Activated naive CD8-positive, alpha-beta T cell treated with anti-CD3 and anti-CD28 coated beads, Interleukin-2, amount 50 U/mL, for 24 hours (primary cell): ENCODE measurements around the gene KMT2B.

Experiments
- ATAC-seq: fragments of 150-1000 bp; cut with Tn5 transposase; one replicate; pipeline ENCODE4 v1.10.0; 2021
- DNase-seq: peaks from one replicate; pipeline ENCODE4 v3.0.0; 2021
- H3K27ac Mint-ChIP-seq: one replicate; pipeline ENCODE4 v1.8.0; 2021; ENCODE audit warnings: mild to moderate bottlenecking, mixed read lengths
- H3K27me3 Mint-ChIP-seq: one replicate; pipeline ENCODE4 v1.8.0; 2021; ENCODE audit warnings: mixed read lengths
- H3K36me3 Mint-ChIP-seq: one replicate; pipeline ENCODE4 v1.8.0; 2021; ENCODE audit warnings: low read depth, mixed read lengths
- H3K4me1 Mint-ChIP-seq: one replicate; pipeline ENCODE4 v1.8.0; 2021; ENCODE audit warnings: mixed read lengths
- H3K4me3 Mint-ChIP-seq: one replicate; pipeline ENCODE4 v1.8.0; 2021; ENCODE audit warnings: mild to moderate bottlenecking, moderate library complexity, mixed read lengths
- H3K9me3 Mint-ChIP-seq: one replicate; pipeline ENCODE4 v1.8.0; 2021; ENCODE audit warnings: mixed read lengths

The KMT2B gene

GRCh38 chr19:35752746-35753350 is 35.0 kb downstream of the KMT2B start:
- H3K4me3 Mint-ChIP-seq: no peak overlapping the region
- H3K27me3 Mint-ChIP-seq: peaks cover 10% of the 10 kb centered on the region
- no peak for ATAC-seq
- H3K4me1 Mint-ChIP-seq: peaks cover 36% of the 10 kb centered on the region
- no peak for DNase-seq
- H3K9me3 Mint-ChIP-seq: no peaks in the 10 kb centered on the region
- H3K27ac Mint-ChIP-seq: no peak overlapping the region
- peaks cover 9% of the 10 kb centered on the region for H3K36me3 Mint-ChIP-seq

GRCh38 chr19:35753634-35754369 is 36.0 kb downstream of the KMT2B start:
- no peak for DNase-seq
- Mint-ChIP-seq H3K36me3 (peaks cover 10% of the 10 kb centered on the region), H3K27ac (no peak overlapping the region), H3K27me3 (peaks cover 12% of the 10 kb centered on the region), H3K4me1 (peaks cover 33% of the 10 kb centered on the region), H3K4me3 (no peak overlapping the region), H3K9me3 (no peaks in the 10 kb centered on the region)
- no peak for ATAC-seq

- Mint-ChIP-seq H3K9me3 (no peaks in the 10 kb centered on the region), H3K36me3 (peaks cover 10% of the 10 kb centered on the region), H3K27me3 (peaks cover 12% of the 10 kb centered on the region), H3K4me1 (peaks cover 36% of the 10 kb centered on the region), H3K4me3 (no peak overlapping the region), H3K27ac (no peak overlapping the region)
- no peak for ATAC-seq
- DNase-seq: no peak
These were observed 36.7 kb downstream of the KMT2B start for GRCh38 chr19:35754370-35755130.

GRCh38 chr19:35755131-35755549 is 37.3 kb downstream of the KMT2B start:
- H3K27ac Mint-ChIP-seq: no peak overlapping the region
- no peaks in the 10 kb centered on the region for H3K9me3 Mint-ChIP-seq
- peaks cover 12% of the 10 kb centered on the region for H3K27me3 Mint-ChIP-seq
- H3K36me3 Mint-ChIP-seq: peaks cover 10% of the 10 kb centered on the region
- H3K4me3 Mint-ChIP-seq: no peak overlapping the region
- peaks cover 34% of the 10 kb centered on the region for H3K4me1 Mint-ChIP-seq
- ATAC-seq: no peak
- no peak for DNase-seq

- Mint-ChIP-seq H3K9me3 (no peaks in the 10 kb centered on the region), H3K27me3 (peaks cover 12% of the 10 kb centered on the region), H3K36me3 (peaks cover 11% of the 10 kb centered on the region), H3K27ac (peak overlapping the region; percentile 60), H3K4me1 (peaks cover 34% of the 10 kb centered on the region), H3K4me3 (peak overlapping the region; percentile 57)
- peak; percentile 55 for DNase-seq
- no peak for ATAC-seq
These were observed 38.0 kb downstream of the KMT2B start for GRCh38 chr19:35755550-35756376.

GRCh38 chr19:35756377-35757230 is 38.8 kb downstream of the KMT2B start, which contains the start of gene HSPB6:
TSS of gene HSPB6 (minus strand) at chr19:35757029. CDS start at chr19:35757008, 21 bp downstream.
- H3K27ac Mint-ChIP-seq: peak within 1 kb of the TSS; percentile 97

GRCh38 chr19:35757231-35757748 is 39.5 kb downstream of the KMT2B start:
- Mint-ChIP-seq H3K4me3 (peak overlapping the region; percentile 90), H3K9me3 (no peaks in the 10 kb centered on the region), H3K4me1 (peaks cover 34% of the 10 kb centered on the region), H3K36me3 (peaks cover 16% of the 10 kb centered on the region), H3K27ac (peak overlapping the region; percentile 97), H3K27me3 (peaks cover 12% of the 10 kb centered on the region)
- DNase-seq: peak; percentile 53
- peak; percentile 14 for ATAC-seq

More at GRCh38 chr19:35756377-35757230, 38.8 kb downstream of the KMT2B start, which contains the start of gene HSPB6:
- no peaks in the 10 kb centered on the region for H3K9me3 Mint-ChIP-seq
- peaks cover 12% of the 10 kb centered on the region for H3K27me3 Mint-ChIP-seq
- H3K4me1 Mint-ChIP-seq: peaks cover 34% of the 10 kb centered on the region
- no peak for DNase-seq
- ATAC-seq: no peak
- H3K4me3 Mint-ChIP-seq: peak within 1 kb of the TSS; percentile 90
- peaks cover 11% of the 10 kb centered on the region for H3K36me3 Mint-ChIP-seq

GRCh38 chr19:35757749-35758608 is 40.2 kb downstream of the KMT2B start, which contains the start of gene PROSER3:
TSS of gene PROSER3 (plus strand) at chr19:35758176. CDS start at chr19:35758216, 40 bp downstream.
- DNase-seq (peak; percentile 98), ATAC-seq (peak; percentile 99)
- Mint-ChIP-seq H3K27me3 (peaks cover 12% of the 10 kb centered on the region), H3K4me1 (peaks cover 34% of the 10 kb centered on the region), H3K4me3 (peak within 1 kb of the TSS; percentile 90), H3K9me3 (no peaks in the 10 kb centered on the region), H3K27ac (peak within 1 kb of the TSS; percentile 97), H3K36me3 (peaks cover 17% of the 10 kb centered on the region)

- Mint-ChIP-seq H3K27me3 (peaks cover 12% of the 10 kb centered on the region), H3K27ac (no peak overlapping the region), H3K4me1 (peaks cover 34% of the 10 kb centered on the region), H3K9me3 (no peaks in the 10 kb centered on the region), H3K4me3 (peak overlapping the region; percentile 90), H3K36me3 (peaks cover 20% of the 10 kb centered on the region)
- ATAC-seq (no peak), DNase-seq (no peak)
These were observed 41.9 kb downstream of the KMT2B start for GRCh38 chr19:35759697-35760096.

GRCh38 chr19:35760711-35761349 is 43.0 kb downstream of the KMT2B start:
- Mint-ChIP-seq H3K27me3 (peaks cover 9% of the 10 kb centered on the region), H3K4me1 (peaks cover 28% of the 10 kb centered on the region), H3K36me3 (peaks cover 19% of the 10 kb centered on the region), H3K9me3 (no peaks in the 10 kb centered on the region), H3K27ac (no peak overlapping the region), H3K4me3 (no peak overlapping the region)
- DNase-seq (no peak), ATAC-seq (no peak)

- Mint-ChIP-seq H3K4me3 (no peak overlapping the region), H3K4me1 (no peaks in the 10 kb centered on the region), H3K36me3 (peaks cover 17% of the 10 kb centered on the region), H3K9me3 (no peaks in the 10 kb centered on the region), H3K27ac (no peak overlapping the region), H3K27me3 (no peaks in the 10 kb centered on the region)
- no peak for ATAC-seq
- no peak for DNase-seq
These were observed 46.9 kb downstream of the KMT2B start for GRCh38 chr19:35764432-35765315.
